Karpas-422 (cell line): Measurements from ENCODE around the gene USP22. TPM values are rescaled to one million over a fixed set of nuclear protein-coding genes. Genes with fewer than 3 reads are reported as not detected.

ENCODE experiments used
- DNase-seq: peaks from one replicate; pipeline ENCODE4 v3.0.0-alpha.2; 2015
- H2AFZ ChIP-seq: fragments of 200-600 bp; sonication (generic); 2 replicates; pipeline ENCODE4 v1.6.1; 2014; ENCODE audit warnings: antibody characterized with exemption, low read length, mixed read lengths
- H3K27ac ChIP-seq: fragments of 200-600 bp; sonication (generic); 2 replicates; pipeline ENCODE4 v1.5.1; 2014; ENCODE audit warnings: mild to moderate bottlenecking, low read length, moderate library complexity
- H3K27me3 ChIP-seq: fragments of 200-600 bp; sonication (generic); 2 replicates; pipeline ENCODE4 v1.6.1; 2014; ENCODE audit warnings: low read length, mixed read lengths
- H3K36me3 ChIP-seq: fragments of 200-600 bp; sonication (generic); 2 replicates; pipeline ENCODE4 v1.6.1; 2014; ENCODE audit warnings: low read length, mixed read lengths; ENCODE audit not compliant: insufficient read depth
- H3K4me1 ChIP-seq: fragments of 200-600 bp; sonication (generic); 2 replicates; pipeline ENCODE4 v1.6.1; 2014; ENCODE audit warnings: mild to moderate bottlenecking, low read length, mixed read lengths
- H3K4me2 ChIP-seq: fragments of 200-600 bp; sonication (generic); 2 replicates; pipeline ENCODE4 v1.6.1; 2014; ENCODE audit warnings: low read length, low read depth, mild to moderate bottlenecking; ENCODE audit not compliant: poor library complexity, severe bottlenecking
- H3K4me3 ChIP-seq: fragments of 200-600 bp; sonication (generic); 2 replicates; pipeline ENCODE4 v1.5.1; 2014; ENCODE audit warnings: mild to moderate bottlenecking, antibody characterized with exemption, low read length, mixed read lengths
- H3K79me2 ChIP-seq: fragments of 200-600 bp; sonication (generic); 2 replicates; pipeline ENCODE4 v1.6.1; 2014; ENCODE audit warnings: mild to moderate bottlenecking, low read length, mixed read lengths
- H3K9ac ChIP-seq: fragments of 200-600 bp; sonication (generic); 2 replicates; pipeline ENCODE4 v1.6.0; 2014; ENCODE audit warnings: low read length
- H3K9me2 ChIP-seq: fragments of 200-600 bp; sonication (generic), shearing (Covaris generic); replicated peaks from 2 replicates; pipeline ENCODE4 v1.6.0; 2014; ENCODE audit warnings: mild to moderate bottlenecking, low read length, moderate library complexity; ENCODE audit not compliant: insufficient read depth
- H3K9me3 ChIP-seq: fragments of 300-700, 200-600 bp; sonication (generic); 2 replicates; pipeline ENCODE4 v1.6.1; 2014; ENCODE audit warnings: low read length, mixed read lengths
- H4K20me1 ChIP-seq: fragments of 200-600 bp; sonication (generic); 2 replicates; pipeline ENCODE4 v1.6.1; 2014; ENCODE audit warnings: mild to moderate bottlenecking, antibody characterized with exemption, low read length, low read depth; ENCODE audit not compliant: insufficient read depth
- total RNA-seq: library from RNA; depleted of rRNA; stranded (reverse); fragments of >200 nt; shearing (Covaris generic); gene quantifications from 2 replicates; pipeline ENCODE4 v1.2.3, GENCODE V29; 2014; ENCODE audit warnings: low replicate concordance

The USP22 gene
- total RNA-seq, 1 experiment from 2014 or later = 133 TPM

GRCh38 chr17:21007646-21008045, 35.2 kb downstream of the USP22 start:
- Histone ChIP-seq H4K20me1 (peaks cover 53% of the 10 kb centered on the region), H3K36me3 (peaks cover 61% of the 10 kb centered on the region), H2AFZ (no peak overlapping the region), H3K79me2 (peaks cover 12% of the 10 kb centered on the region; the same call in 1 of the 2 replicates), H3K27me3 (no peaks in the 10 kb centered on the region), H3K4me1 (no peaks in the 10 kb centered on the region), H3K9me3 (no peaks in the 10 kb centered on the region), H3K27ac (no peak overlapping the region), H3K9me2 (no peaks in the 10 kb centered on the region), H3K4me3 (no peak overlapping the region), H3K9ac (no peak overlapping the region), H3K4me2 (no peak overlapping the region)
- no peak for DNase-seq

- Histone ChIP-seq H3K4me1 (no peaks in the 10 kb centered on the region), H2AFZ (no peak overlapping the region), H3K27me3 (no peaks in the 10 kb centered on the region), H3K4me3 (no peak overlapping the region), H4K20me1 (peaks cover 54% of the 10 kb centered on the region), H3K4me2 (no peak overlapping the region), H3K9me3 (no peaks in the 10 kb centered on the region), H3K27ac (no peak overlapping the region), H3K9me2 (no peaks in the 10 kb centered on the region), H3K36me3 (peaks cover 61% of the 10 kb centered on the region), H3K9ac (no peak overlapping the region), H3K79me2 (no peaks in the 10 kb centered on the region)
- no peak for DNase-seq
Measured at GRCh38 chr17:21005803-21006202, 37.0 kb downstream of the USP22 start.

- H3K9me3 ChIP-seq = no peaks in the 10 kb centered on the region
- no peaks in the 10 kb centered on the region for H3K79me2 ChIP-seq
- no peak overlapping the region for H3K4me2 ChIP-seq
- no peak overlapping the region for H3K27ac ChIP-seq
- no peaks in the 10 kb centered on the region for H3K27me3 ChIP-seq
- DNase-seq = no peak
- peaks cover 56% of the 10 kb centered on the region for H4K20me1 ChIP-seq
- H3K9me2 ChIP-seq = no peaks in the 10 kb centered on the region
- no peaks in the 10 kb centered on the region for H3K4me1 ChIP-seq
- H3K36me3 ChIP-seq = peaks cover 61% of the 10 kb centered on the region
- H2AFZ ChIP-seq = no peak overlapping the region
- no peak overlapping the region for H3K4me3 ChIP-seq
- H3K9ac ChIP-seq = no peak overlapping the region
Measured at GRCh38 chr17:21005367-21005766, 37.4 kb downstream of the USP22 start.

- Histone ChIP-seq H4K20me1 (peaks cover 64% of the 10 kb centered on the region), H3K9me2 (no peaks in the 10 kb centered on the region), H3K4me3 (no peak overlapping the region), H3K9me3 (no peaks in the 10 kb centered on the region), H2AFZ (no peak overlapping the region), H3K4me2 (no peak overlapping the region), H3K27ac (no peak overlapping the region), H3K36me3 (peaks cover 58% of the 10 kb centered on the region), H3K9ac (no peak overlapping the region), H3K79me2 (no peaks in the 10 kb centered on the region), H3K4me1 (no peaks in the 10 kb centered on the region), H3K27me3 (no peaks in the 10 kb centered on the region)
- no peak for DNase-seq
Measured at GRCh38 chr17:21004016-21004930, 38.5 kb downstream of the USP22 start.

GRCh38 chr17:21003007-21003621, 39.7 kb downstream of the USP22 start:
- Histone ChIP-seq H2AFZ (no peak overlapping the region), H3K4me1 (no peaks in the 10 kb centered on the region), H3K9me3 (no peaks in the 10 kb centered on the region), H3K27ac (no peak overlapping the region), H3K4me3 (no peak overlapping the region), H3K79me2 (no peaks in the 10 kb centered on the region), H3K36me3 (peaks cover 52% of the 10 kb centered on the region), H3K4me2 (no peak overlapping the region), H4K20me1 (peaks cover 64% of the 10 kb centered on the region), H3K27me3 (no peaks in the 10 kb centered on the region), H3K9ac (no peak overlapping the region), H3K9me2 (no peaks in the 10 kb centered on the region)
- DNase-seq = no peak

- Histone ChIP-seq H3K27ac (no peak overlapping the region), H3K4me2 (no peak overlapping the region), H3K79me2 (no peaks in the 10 kb centered on the region), H3K4me1 (no peaks in the 10 kb centered on the region), H3K36me3 (peaks cover 45% of the 10 kb centered on the region), H3K4me3 (no peak overlapping the region), H3K9ac (no peak overlapping the region), H3K9me3 (no peaks in the 10 kb centered on the region), H3K9me2 (no peaks in the 10 kb centered on the region), H2AFZ (no peak overlapping the region), H3K27me3 (no peaks in the 10 kb centered on the region), H4K20me1 (peaks cover 59% of the 10 kb centered on the region)
- DNase-seq = no peak
Measured at GRCh38 chr17:21002309-21003006, 40.4 kb downstream of the USP22 start.

GRCh38 chr17:21001813-21002221, 41.0 kb downstream of the USP22 start:
- Histone ChIP-seq H3K79me2 (no peaks in the 10 kb centered on the region), H3K4me2 (no peak overlapping the region), H3K36me3 (peaks cover 39% of the 10 kb centered on the region), H3K9me2 (no peaks in the 10 kb centered on the region), H3K9ac (no peak overlapping the region), H3K4me3 (no peak overlapping the region), H3K9me3 (no peaks in the 10 kb centered on the region), H3K27ac (no peak overlapping the region), H3K4me1 (no peaks in the 10 kb centered on the region), H4K20me1 (peaks cover 54% of the 10 kb centered on the region), H3K27me3 (no peaks in the 10 kb centered on the region), H2AFZ (no peak overlapping the region)
- no peak for DNase-seq
